HEK293 (cell line): Measurements from ENCODE around the gene ADAMTSL2.

ENCODE experiments used
- ZBTB21 ChIP-seq: fragments of 450-650 bp; formaldehyde crosslinking; IDR thresholded peaks from 2 replicates; pipeline ENCODE4 v1.5.1; 2017; ENCODE audit warnings: missing biosample characterization, missing genetic modification characterization
- ZNF555 ChIP-seq: fragments of 450-650 bp; formaldehyde crosslinking; conservative IDR thresholded peaks from 2 replicates; pipeline ENCODE4 v1.5.1; 2017; ENCODE audit warnings: missing biosample characterization, mild to moderate bottlenecking, missing genetic modification characterization, inconsistent platforms
- ZNF660 ChIP-seq: fragments of 450-650 bp; IDR thresholded peaks from 2 replicates; pipeline ENCODE4 v1.5.1; 2018; ENCODE audit warnings: missing biosample characterization, mild to moderate bottlenecking, missing genetic modification characterization
- ZNF777 ChIP-seq: fragments of 450-650 bp; formaldehyde crosslinking; IDR thresholded peaks from 2 replicates; pipeline ENCODE4 v1.5.1; 2017; ENCODE audit warnings: missing biosample characterization, missing genetic modification characterization, borderline replicate concordance
- TF ChIP-seq, protein P1 (sequence below): fragments of 450-650 bp; formaldehyde crosslinking; IDR thresholded peaks from 2 replicates; pipeline ENCODE4 v1.5.1; 2016; ENCODE audit warnings: missing biosample characterization, missing genetic modification characterization

DNA sequence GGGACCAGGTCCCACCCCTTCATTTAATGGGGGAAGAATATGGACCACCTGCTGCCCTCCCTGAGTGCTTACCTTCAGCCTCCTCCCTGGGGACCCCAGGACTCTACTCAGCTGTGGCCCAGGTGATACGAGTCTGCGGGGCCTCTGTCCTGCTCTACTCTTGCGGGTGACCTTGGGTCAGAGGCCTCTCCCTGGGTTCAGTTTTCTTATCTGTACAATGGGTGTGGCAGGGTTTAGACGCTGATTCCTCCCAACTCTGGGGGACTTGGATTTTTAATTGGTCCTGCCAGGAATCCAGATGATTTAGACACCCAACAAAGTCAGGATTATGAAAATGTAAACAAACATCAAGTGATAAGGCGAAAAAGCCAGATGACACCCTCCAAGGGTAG lies 49.7 kb downstream of the ADAMTSL2 start:
- TF ChIP-seq, protein P1, sequence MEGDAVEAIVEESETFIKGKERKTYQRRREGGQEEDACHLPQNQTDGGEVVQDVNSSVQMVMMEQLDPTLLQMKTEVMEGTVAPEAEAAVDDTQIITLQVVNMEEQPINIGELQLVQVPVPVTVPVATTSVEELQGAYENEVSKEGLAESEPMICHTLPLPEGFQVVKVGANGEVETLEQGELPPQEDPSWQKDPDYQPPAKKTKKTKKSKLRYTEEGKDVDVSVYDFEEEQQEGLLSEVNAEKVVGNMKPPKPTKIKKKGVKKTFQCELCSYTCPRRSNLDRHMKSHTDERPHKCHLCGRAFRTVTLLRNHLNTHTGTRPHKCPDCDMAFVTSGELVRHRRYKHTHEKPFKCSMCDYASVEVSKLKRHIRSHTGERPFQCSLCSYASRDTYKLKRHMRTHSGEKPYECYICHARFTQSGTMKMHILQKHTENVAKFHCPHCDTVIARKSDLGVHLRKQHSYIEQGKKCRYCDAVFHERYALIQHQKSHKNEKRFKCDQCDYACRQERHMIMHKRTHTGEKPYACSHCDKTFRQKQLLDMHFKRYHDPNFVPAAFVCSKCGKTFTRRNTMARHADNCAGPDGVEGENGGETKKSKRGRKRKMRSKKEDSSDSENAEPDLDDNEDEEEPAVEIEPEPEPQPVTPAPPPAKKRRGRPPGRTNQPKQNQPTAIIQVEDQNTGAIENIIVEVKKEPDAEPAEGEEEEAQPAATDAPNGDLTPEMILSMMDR (tag by site-specific recombination), result no peak
- no peak for TF ChIP-seq ZNF555 (tag by site-specific recombination)
- no peak for TF ChIP-seq ZNF660 (tag by site-specific recombination)
- TF ChIP-seq ZBTB21, result no peak
- TF ChIP-seq ZNF777 (tag by site-specific recombination), result no peak
